ENCODE data around the gene PARVG.

PARVG gene

GRCh38 chr22:44154436-44154942, 26.2 kb upstream of the PARVG start:
- no peak for DNase-seq (ENCODE audit: low read depth, low spot score)

- DNase-seq (ENCODE audit: low read depth, low spot score): no peak
Measured at GRCh38 chr22:44155115-44155514, 25.6 kb upstream of the PARVG start.

- DNase-seq (ENCODE audit: low read depth, low spot score): no peak
Measured at GRCh38 chr22:44157916-44158618, 22.7 kb upstream of the PARVG start.

GRCh38 chr22:44158816-44159215, 21.9 kb upstream of the PARVG start:
- no peak for DNase-seq (ENCODE audit: low read depth, low spot score)

GRCh38 chr22:44159221-44159620, 21.5 kb upstream of the PARVG start:
- DNase-seq (ENCODE audit: low read depth, low spot score): no peak

GRCh38 chr22:44159811-44160210, 20.9 kb upstream of the PARVG start:
- no peak for DNase-seq (ENCODE audit: low read depth, low spot score)

- no peak for DNase-seq (ENCODE audit: low read depth, low spot score)
Measured at GRCh38 chr22:44160421-44160820, 20.3 kb upstream of the PARVG start.

- no peak for DNase-seq (ENCODE audit: low read depth, low spot score)
Measured at GRCh38 chr22:44161673-44162072, 19.1 kb upstream of the PARVG start.

- DNase-seq (ENCODE audit: low read depth, low spot score): no peak
Measured at GRCh38 chr22:44162960-44163359, 17.8 kb upstream of the PARVG start.

- no peak for DNase-seq (ENCODE audit: low read depth, low spot score)
Measured at GRCh38 chr22:44163536-44163935, 17.2 kb upstream of the PARVG start.

- DNase-seq (ENCODE audit: low read depth, low spot score): no peak
Measured at GRCh38 chr22:44164031-44164430, 16.7 kb upstream of the PARVG start.

GRCh38 chr22:44165286-44165874, 15.3 kb upstream of the PARVG start:
- no peak for DNase-seq (ENCODE audit: low read depth, low spot score)

- no peak for DNase-seq (ENCODE audit: low read depth, low spot score)
Measured at GRCh38 chr22:44166498-44167276, 14.0 kb upstream of the PARVG start.

- no peak for DNase-seq (ENCODE audit: low read depth, low spot score)
Measured at GRCh38 chr22:44167501-44167900, 13.2 kb upstream of the PARVG start.

- no peak for DNase-seq (ENCODE audit: low read depth, low spot score)
Measured at GRCh38 chr22:44168206-44168605, 12.5 kb upstream of the PARVG start.

GRCh38 chr22:44170470-44170869, 10.3 kb upstream of the PARVG start:
- DNase-seq (ENCODE audit: low read depth, low spot score): no peak

GRCh38 chr22:44171561-44171960, 9.2 kb upstream of the PARVG start:
- no peak for DNase-seq (ENCODE audit: low read depth, low spot score)

- no peak for DNase-seq (ENCODE audit: low read depth, low spot score)
Measured at GRCh38 chr22:44172370-44173108, 8.2 kb upstream of the PARVG start.

GRCh38 chr22:44173154-44173553, 7.6 kb upstream of the PARVG start:
- DNase-seq (ENCODE audit: low read depth, low spot score): no peak

- DNase-seq (ENCODE audit: low read depth, low spot score): no peak
Measured at GRCh38 chr22:44175676-44176075, 5.0 kb upstream of the PARVG start.

- DNase-seq (ENCODE audit: low read depth, low spot score): no peak
Measured at GRCh38 chr22:44179196-44179988, 1.3 kb upstream of the PARVG start.
